ENCODE measurements around the gene CRTC1.

Gene CRTC1

DNA sequence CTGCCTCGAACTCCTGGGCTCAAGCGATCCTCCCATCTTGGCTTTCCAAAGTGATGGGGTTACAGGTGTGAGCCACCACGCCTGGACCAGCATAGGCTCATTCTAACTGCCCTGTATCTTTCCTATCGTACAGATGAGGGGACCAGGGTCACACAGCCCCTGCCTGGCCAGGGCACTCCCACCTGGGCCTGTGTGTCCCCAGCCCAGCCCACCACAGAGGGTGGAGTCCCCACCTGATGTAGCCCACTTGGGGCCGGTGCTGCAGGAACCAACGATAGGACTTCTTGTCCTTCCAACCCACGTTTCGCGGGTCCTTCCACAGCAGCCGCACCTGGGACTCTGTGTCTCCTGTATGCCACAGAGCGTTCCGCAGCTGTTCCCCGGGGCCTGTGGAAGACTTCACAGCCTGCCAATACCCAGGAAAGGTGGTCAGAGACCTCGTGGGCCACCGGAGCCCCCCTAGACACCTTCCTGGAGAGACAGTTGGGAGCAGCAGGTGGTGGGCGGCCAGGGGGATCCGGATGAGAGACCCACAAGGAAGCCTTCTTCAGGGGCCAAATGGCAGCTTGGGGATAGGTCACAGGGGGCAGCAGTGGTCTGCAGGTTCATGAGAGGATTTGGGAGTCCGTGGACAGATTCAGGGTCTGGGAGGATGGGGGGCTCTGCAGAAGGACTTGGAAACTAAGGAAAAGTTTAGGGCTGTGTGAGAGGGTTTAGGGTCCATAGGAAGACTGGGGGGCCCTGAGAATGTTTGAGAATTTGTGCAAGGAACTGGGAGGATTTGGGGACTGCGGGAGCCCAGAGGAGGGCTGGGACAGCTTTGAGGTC is 100.7 kb downstream of the CRTC1 start:
- DNase-seq: no peak

DNA sequence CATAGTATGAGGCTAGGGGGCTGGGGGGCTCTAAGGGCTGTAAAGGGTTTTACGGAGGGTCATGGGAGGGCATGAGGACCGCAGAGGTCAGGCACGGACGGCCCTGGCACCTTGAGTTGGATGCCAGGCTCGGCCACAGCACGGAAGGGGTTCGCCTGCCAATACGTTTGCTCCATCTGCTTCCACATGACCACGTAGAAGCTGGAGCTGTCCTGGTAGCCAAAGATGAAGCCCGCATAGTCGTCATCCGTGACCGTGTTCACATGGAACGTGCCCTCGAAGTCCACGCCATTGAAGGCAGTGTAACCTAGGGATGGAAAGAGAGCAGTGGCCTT is 101.3 kb downstream of the CRTC1 start:
- DNase-seq: no peak

DNA sequence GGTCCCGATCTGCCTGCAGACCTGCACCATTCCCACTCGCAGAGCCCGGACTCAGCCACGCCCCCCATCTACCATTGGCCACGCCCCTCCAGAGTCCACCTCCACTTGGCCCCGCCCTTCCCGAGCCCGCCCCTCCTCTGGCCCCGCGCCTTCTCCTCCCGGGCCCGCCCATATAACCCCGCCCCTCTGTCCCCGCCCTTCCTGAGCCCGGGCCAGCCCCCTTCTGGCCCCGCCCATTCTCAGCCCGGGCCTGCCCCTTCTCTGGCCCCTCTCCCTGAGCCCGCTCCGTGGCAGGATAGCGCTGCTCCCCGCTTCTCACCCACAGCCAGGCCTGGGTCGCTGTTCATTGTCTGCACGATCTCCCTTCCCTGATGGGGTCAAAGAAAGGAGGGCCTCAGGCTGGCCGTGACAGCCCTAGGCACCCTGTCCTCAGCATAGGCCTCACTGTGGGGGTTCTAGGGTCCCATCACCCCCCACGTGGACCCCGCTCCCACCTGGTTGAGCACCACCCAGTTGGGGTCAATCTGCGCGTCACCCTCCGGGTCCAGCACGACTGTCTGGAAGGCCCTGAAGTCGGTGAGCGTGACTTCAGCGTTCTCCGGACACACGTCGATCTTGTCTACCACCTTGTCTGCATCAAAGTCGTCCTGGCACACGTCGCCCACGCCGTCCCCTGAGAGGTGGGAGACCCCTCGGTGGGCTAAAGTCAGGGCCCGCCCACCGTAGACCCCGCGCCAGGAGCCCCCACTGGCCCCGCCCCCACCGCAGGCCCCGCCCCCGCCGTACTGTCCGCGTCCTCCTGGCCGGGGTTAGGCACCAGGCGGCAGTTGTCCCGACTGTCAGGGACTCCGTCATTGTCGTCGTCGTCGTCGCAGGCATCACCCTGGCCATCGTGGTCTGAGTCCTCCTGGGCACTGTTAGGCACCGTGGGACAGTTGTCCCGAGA is 102.0 kb downstream of the CRTC1 start:
- peak in 3 of 14 donors; percentile 9 to 49 (median 14) for DNase-seq

DNA sequence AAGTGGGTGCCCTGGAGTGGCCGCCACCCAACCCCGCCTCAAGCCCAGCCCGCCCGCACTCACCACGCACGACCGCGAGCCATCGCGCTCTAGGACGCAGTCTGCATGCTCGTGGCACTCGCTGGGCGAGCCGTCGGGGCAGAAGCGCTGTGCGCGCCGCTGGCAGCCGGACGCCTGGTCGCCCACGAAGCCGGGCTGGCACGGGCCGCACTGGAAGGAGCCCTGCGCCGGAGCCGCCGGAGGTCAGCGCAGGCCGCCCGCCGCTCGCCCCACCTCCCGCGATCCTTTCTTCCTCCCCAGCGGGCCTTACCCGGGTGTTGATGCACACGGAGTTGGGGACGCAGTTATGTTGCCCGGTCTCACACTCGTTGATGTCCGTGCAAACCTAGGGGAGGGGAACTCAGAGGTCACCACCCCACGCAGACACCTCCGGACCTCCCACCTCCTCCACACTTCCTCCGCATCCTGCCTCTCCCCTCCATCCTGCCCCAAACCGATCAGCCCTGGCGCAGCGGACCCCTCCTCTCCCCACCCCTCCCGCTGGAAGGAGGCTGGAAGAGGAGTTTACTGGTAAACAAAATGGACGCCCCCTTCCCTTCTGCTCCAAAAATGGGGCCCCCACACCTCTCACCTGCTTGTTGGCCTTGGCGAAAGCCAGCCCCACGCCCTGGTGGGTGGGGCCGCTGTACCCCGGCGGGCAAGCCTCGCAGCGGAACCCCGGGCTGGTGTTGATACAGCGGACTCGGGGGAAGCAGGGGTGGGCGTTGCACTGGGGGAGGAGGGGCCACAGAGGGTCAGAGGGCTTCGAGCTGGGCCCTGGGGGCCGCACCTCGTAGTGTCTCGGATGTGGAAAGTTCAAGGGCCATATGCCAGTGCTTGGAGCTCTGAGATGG is 105.3 kb downstream of the CRTC1 start:
- DNase-seq: no peak

DNA sequence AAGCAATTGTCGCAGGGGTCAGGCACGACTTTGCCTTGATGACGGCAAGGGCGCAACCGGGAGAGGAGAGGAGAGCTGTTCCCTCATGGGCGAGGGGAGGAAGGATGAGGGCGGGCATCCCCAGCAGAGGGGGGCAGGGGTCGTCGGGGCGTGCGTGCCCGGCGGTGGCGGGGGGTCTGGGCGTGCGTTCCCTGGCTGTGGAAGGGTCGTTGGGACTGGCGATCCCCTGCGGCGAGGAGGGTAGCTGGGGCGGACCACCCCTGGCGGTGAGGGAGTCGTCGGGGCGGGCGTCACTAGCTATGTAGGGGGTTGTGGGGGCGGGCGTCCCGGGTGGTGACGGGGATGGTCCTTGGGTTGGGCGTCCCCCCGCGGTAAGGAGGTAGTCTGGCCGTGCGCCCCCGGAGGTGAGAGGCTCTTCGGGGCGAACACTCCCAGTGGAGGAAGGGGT is 106.0 kb downstream of the CRTC1 start:
- DNase-seq: no peak

DNA sequence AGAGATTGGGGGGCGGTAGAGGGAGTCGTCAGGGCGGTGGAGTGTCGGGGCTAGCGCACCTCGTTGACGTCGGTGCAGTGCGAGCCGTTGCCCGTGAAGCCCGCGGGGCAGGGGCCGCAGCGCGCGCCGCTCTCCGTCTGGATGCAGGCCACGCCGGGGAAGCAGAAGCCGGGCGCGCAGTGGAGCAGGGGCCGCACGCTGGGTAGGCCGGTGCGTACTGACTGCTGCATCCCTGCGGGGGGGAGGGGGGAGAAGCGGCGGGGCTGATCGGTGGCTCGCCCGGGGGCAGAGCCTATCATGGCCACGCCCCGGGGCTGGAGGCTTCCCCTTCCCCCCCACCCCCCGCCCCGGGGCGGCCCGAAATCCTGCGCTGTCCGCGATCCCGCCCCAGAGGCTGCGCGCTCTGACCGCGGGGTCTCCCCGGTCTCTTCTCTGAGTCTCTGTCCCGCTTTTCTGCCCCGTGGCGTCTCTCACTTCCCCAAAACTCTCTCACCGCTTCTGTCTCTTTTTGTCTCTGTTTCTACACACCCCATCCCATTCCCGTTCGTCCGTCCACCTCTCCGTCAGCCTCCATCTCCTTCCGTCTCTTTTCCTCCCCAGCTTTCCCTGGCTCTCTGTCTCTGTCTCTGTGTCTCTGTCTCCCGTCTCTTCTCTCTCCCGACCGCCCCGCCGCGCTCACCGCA is 106.5 kb downstream of the CRTC1 start:
- no peak for DNase-seq

DNA sequence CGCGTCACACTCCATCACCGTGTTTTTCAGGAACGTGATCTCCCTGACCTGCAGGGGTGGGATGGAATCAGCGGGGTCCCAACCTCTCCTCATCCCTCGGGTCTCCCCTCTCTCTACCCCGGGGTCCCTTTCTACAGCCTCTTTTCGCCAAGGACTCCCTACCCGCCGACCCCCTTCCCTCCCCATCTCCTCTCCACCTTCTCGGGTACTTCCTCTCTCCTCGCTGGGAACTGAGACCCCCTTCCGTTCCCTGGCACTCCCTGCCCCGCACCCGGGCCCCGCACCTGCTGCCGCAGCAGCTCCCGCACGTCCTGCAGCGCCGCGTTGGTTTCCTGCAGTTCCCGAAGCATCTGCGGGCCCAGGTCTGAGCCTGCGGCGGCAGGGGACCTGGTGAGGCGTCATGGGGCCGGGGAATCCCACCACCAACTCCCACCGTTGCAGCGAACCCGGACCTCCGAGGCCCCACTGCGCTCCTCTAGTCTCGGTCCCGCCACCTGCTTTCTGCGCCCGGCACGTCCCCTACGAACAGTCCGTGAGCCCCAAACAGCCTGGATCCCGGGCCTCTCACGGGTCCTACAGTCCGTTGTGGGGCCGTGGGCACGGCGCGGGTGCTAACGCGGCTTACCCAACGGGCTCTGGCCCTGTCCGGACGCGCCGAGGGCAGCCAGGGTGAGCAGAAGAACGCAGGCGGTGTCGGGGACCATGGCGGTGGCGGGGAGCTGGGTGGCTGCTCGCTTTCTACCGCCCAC is 107.3 kb downstream of the CRTC1 start, which contains the start of gene COMP:
Gene COMP, minus strand, starts transcription at position 740 of the 749 bp plus-strand sequence. Its CDS starts 36 bp downstream, at position 704.
- DNase-seq: no peak

DNA sequence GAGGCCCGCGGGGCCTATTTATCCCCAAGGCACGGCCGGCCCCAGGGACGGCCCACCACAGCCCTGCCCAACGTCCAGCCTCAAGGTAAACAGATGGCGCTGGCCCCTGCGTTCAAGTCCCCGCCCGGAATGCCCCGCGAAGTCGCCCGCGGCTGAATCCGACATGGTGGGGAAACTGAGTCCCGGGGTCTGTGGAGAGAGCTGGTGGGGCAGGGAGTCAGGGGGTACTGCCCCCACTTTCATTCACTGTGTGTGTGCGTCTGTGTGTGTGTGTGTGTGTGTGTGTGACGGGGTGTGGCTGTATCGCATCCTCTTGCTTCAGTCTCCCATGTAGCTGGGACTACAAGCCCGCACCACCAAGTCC is 107.8 kb downstream of the CRTC1 start:
- no peak for DNase-seq

DNA sequence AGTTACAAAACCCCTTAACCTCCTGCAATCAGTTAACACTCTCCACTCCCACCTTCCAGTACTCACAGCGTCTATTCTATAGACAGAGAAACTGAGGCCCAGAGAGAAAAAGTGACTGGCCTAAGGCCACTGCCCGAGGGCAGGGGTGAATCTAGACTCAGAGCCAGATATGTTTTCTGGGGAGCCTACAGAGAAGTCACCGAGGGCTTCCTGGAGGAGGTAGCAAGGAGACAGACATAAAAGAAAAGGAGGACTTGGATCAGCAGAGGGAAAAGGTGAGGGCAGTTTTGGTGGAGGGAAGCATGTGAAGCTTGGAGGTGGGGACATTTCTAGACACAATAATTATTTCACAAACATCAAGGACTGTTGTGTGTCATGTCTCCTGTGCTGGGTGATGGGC is 109.2 kb downstream of the CRTC1 start:
- DNase-seq: no peak

DNA sequence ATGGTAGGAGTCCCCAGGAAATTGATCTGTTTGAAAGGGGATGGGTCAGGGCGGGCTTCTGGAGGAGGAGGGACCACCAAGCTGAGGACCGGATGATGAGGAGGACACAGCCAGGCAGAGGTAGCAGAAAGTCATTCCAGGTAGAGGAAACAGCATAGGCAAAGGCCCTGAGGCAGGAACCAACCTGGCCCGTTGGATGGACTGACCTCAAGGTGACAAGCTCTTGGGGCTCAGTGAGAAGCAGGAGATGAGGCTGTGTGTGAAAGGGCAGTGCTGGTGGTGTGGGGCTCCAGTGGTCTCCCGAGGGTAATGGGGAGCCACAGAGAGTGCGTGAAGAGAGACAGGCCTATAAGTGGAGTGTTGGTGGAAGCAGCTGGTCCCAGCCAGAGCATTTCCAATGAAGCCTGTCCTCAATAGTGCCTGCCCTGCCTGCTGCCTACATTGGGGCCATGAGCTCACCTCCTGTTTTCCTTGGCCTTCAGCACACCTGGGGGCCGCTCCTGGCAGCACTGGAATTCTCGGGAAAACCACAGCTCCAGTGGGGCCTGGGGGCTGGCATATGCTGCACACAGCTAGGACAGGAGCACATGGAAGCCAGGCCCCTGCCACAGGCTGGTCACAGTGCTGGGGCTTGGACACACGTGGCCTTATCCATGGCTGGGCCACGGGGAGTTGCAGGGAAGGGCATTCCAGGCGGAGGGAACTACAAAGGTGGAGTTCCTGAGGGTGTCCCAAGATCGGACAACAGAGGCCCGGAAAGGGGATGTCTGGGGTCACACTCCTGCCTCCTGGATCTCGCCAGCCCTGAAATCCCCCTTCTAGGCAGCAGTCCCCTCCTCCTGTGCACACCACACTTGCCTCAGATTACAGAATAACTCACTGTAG is 109.9 kb downstream of the CRTC1 start:
- DNase-seq: no peak

DNA sequence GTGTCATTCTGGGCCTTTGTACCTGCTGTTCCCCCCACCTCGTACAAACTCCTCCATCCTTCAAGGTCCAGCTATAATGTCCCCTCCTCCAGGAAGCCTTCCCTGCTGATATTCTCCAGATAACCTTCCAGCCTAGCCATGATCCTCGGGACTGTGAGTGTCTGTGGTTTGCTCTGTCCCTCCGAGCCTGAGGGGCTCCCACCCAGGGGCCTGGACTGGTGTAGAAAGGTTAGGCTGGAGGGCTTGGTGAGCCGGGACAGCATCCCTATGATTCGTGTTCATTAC is 110.5 kb downstream of the CRTC1 start:
- DNase-seq: no peak

DNA sequence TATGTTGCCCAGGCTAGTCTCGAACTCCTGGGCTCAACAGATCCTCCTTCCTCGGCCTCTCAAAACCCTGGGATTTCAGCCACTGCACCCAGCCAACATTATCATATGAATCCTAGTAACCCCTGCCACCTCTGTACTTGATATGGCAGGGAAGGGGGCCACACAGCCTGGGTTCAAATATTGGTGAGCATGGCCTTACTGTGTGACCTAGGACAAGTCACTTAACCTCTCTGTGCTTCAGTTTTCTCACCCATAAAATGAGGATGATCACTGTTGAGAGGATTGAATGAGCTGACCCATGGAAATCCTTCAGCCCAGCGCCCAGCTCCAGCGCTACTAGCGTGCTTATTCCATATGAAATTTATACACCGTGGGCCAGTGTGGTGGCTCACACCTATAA is 111.2 kb downstream of the CRTC1 start:
- no peak for DNase-seq

DNA sequence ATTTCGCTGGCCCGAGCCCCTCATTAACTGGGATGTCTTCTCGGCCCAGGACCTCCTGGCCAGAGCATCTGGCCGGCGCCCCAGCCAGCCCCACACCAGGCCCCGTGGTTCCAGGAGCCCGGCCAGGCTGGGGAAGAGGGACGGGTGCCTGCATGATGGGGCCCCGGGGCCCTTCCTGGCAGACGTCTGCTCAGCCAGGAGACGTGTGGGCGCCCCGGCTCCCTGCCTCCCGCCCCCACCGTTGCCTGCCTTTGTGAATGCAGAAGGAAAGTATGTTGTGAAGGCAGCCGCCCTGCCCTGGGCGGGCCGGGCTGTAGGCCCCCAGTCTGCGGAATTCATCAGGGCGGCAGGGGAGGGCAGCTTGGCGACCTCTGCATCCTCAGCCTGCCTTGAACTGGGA is 112.1 kb downstream of the CRTC1 start:
- DNase-seq: peak in 7 of 14 donors; percentile 3 to 58 (median 36)

DNA sequence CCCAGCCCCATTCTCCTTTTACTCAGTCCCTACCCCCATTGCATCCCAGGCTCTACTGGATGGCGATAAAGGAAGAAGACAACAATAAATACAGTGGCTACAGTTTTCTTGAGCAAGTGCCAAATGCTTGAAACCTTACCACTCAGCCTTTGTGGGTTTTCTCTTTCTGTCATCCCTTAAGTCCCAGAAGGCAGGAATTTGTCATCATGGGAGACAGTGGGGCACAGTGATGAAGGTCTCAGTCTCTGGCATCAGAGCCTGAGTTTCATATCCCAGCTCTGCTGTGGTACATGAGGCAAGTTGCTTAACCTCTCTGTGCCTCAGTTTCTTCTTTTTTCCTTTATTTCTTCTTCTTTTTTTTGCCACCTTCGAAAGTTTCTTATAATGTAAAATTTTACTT is 112.8 kb downstream of the CRTC1 start:
- no peak for DNase-seq

DNA sequence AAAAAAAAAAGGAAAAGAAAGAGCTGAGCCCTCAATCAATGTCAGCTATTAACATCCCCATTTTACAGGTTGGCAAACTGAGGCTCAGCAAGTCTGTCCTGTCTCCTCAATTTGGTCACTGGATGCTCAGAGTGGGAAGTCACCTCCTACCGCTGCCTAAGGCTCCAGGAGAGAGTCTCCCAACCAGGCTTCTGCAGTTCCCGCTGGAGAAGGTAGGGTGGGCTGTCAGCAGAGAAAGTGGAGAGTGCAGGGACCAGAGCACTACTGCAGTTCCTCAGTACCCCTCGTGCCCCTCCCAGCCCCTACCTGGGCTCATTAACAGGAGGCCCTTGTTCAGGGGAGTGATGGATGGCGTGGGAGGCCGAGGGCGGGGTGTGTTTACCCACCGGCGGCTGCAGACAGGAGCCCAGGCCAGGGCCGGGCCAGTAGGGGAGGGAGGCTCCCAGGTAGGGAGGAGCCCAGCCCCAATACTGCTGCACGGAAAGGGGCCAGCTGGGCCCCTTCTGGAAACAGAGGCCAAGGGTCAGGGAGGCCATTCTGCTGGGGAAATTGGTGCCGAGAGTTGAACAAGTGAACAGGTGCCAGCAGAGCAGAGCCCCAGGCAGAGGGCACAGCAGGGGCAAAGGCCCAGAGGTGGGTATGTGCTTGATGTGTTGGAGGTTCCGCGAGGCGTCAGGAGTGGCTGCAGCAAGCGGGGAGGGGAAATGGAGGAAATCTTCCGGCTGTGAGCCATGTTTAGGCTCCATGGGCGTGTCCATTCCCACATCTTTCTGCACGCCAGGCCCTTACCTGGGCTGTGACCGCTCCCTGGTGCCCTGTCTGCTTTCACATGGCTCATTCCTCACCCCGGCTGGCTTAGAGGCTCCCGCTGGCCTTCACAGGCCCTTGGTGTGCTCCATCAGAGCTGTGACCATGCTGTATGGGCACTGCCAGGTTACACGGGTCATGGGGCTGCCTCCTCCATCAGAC is 115.2 kb downstream of the CRTC1 start:
- DNase-seq: no peak

DNA sequence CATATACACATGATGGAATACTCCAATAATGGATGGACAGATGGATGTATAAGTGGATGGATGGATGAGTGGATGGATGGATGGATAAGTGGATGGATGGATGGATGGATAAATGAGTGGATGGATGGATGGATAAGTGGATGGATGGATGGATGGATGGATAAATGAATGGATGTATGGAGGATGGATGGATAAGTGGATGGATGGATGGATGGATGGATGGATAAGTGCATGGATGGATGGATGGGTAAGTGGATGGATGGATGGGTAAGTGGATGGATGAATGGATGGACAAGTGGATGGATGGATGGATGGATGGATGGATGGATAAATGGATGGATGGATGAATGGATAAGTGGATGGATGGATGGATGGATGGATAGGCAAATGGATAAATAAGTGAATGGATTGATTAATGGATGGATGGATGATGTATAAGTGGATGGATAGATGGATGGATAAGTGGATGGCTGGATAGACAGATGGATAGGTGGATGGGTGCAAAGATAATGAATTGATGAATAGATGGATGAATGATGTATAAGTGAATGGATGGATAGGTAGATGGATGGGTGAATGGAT is 116.0 kb downstream of the CRTC1 start:
- DNase-seq: no peak

DNA sequence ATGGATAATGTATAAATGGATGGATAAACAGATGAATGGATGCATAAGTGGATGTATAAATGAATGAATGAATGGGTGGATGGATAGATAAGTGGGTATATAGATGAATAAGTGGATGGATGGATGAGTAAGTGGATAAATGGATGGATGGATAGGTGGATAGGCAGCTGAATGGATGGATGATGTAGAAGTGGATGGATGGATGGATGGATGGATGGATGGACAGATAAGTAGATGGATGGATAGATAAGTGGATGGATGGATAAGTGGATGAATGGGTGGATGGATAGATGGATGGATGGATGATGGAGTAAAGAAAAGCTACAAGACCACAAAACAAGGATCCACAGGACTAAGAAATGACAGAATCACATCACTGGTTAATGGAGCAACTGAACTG is 116.6 kb downstream of the CRTC1 start:
- DNase-seq: no peak

DNA sequence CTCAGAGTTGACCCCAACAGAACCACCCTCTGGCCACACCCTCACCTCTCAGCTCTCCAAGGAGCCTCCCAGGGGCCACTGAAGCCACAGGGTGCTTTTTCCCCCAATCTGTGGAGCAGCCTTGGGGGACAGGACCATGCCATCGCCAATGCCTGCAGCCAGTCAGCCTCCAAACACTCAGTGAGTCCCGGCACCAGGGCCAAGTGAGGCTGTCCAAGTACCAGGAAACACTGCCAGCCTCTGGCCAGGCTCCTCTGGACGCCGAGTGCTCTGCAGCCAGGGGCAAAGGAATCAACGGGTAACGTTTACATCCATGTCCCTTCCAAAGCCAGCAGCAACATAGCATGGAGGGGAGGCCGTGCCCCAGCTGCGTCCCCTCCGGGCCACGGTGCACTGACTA is 117.2 kb downstream of the CRTC1 start:
- peak in 2 of 14 donors; percentile 6 to 21 for DNase-seq

DNA sequence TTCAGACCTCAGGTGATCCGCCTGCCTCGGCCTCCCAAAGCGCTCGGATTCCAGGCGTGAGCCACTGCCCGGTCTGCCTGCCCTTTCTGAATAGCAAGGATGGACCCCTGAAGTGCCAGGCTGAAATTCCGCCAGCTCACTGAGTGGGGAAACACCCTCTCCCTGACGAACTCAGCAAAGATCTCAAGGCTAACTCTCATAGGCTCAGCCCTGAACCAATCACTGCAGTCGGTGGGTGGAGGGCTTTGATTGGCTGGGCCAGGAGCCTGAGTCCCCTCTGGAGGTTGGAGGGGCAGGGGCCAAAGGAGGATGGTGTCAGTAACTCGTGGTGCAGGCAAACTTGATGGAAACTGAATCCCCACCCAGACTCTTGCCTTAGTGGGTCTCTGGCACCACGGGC is 118.9 kb downstream of the CRTC1 start:
- DNase-seq: no peak
